WTC11 (cell line): ENCODE measurements around the gene PIM2. TPM values are rescaled to one million over a fixed set of nuclear protein-coding genes. Genes with fewer than 3 reads are reported as not detected.

Experiments used
- ATAC-seq: fragments of 200-7000 bp; cut with Tn5 transposase; 2 replicates; pipeline ENCODE4 v1.10.0; 2021; ENCODE audit warnings: mild to moderate bottlenecking, moderate library complexity
- CTCF ChIA-PET: fragments of 300-600 bp; sonication (Branson Sonifier 250); formaldehyde crosslinking; loops from one replicate; lab custom pipeline; 2021; ENCODE audit warnings: antibody characterized with exemption; lab: Charles Lee
- POLR2A ChIA-PET: fragments of 350-600 bp; sonication (Branson Sonifier 250); formaldehyde crosslinking; loops from one replicate; lab custom pipeline; 2021; ENCODE audit warnings: antibody characterized with exemption; lab: Charles Lee
- DNase-seq: peaks from one replicate; pipeline ENCODE4 v3.0.0; 2021; ENCODE audit warnings: low spot score
- H3K27ac Mint-ChIP-seq: 2 replicates; pipeline ENCODE4 v1.8.0; 2021; ENCODE audit warnings: mixed read lengths
- H3K27me3 Mint-ChIP-seq: 2 replicates; pipeline ENCODE4 v1.8.0; 2021; ENCODE audit warnings: low read depth, mild to moderate bottlenecking, moderate library complexity, mixed read lengths
- H3K36me3 Mint-ChIP-seq: 2 replicates; pipeline ENCODE4 v1.8.0; 2021; ENCODE audit warnings: mixed read lengths
- H3K4me1 Mint-ChIP-seq: 2 replicates; pipeline ENCODE4 v1.8.0; 2022; ENCODE audit warnings: mixed read lengths
- H3K4me3 Mint-ChIP-seq: 2 replicates; pipeline ENCODE4 v1.8.0; 2021; ENCODE audit warnings: mild to moderate bottlenecking, moderate library complexity, mixed read lengths
- H3K9me3 Mint-ChIP-seq: 2 replicates; pipeline ENCODE4 v1.8.0; 2021; ENCODE audit warnings: mixed read lengths
- ARID4B ChIP-seq: sonication (generic); formaldehyde crosslinking; IDR thresholded peaks from 2 replicates; pipeline ENCODE4 v1.8.0; 2023; ENCODE audit warnings: missing genetic modification reagents, mild to moderate bottlenecking, borderline replicate concordance
- ATF1 ChIP-seq: sonication (generic); formaldehyde crosslinking; IDR thresholded peaks from 2 replicates; pipeline ENCODE4 v1.8.1; 2023; ENCODE audit warnings: mild to moderate bottlenecking, moderate library complexity, missing genetic modification reagents
- CREM ChIP-seq: sonication (generic); formaldehyde crosslinking; IDR thresholded peaks from 2 replicates; pipeline ENCODE4 v1.8.1; 2022; ENCODE audit warnings: mild to moderate bottlenecking, missing genetic modification reagents, moderate library complexity
- ELF4 ChIP-seq: sonication (generic); formaldehyde crosslinking; IDR thresholded peaks from 2 replicates; pipeline ENCODE4 v1.8.1; 2022; ENCODE audit warnings: low read depth, mild to moderate bottlenecking, moderate library complexity, missing genetic modification reagents
- ETV6 ChIP-seq: sonication (generic); formaldehyde crosslinking; IDR thresholded peaks from 2 replicates; pipeline ENCODE4 v1.8.1; 2022; ENCODE audit warnings: mild to moderate bottlenecking, missing genetic modification reagents
- FOXP1 ChIP-seq: sonication (generic); formaldehyde crosslinking; IDR thresholded peaks from 2 replicates; pipeline ENCODE4 v1.8.0; 2022; ENCODE audit warnings: missing genetic modification reagents, mild to moderate bottlenecking, moderate library complexity, borderline replicate concordance
- HMGA2 ChIP-seq: fragments of 250-450 bp; sonication (Bioruptor Pico); IDR thresholded peaks from 2 replicates; pipeline ENCODE4 v1.4.0; 2021; ENCODE audit warnings: mild to moderate bottlenecking, moderate library complexity
- MLX ChIP-seq: sonication (generic); formaldehyde crosslinking; IDR thresholded peaks from 2 replicates; pipeline ENCODE4 v1.8.1; 2023; ENCODE audit warnings: mild to moderate bottlenecking, missing genetic modification reagents, moderate library complexity
- MXD4 ChIP-seq: fragments of 250-450 bp; sonication (Bioruptor Pico); IDR thresholded peaks from 2 replicates; pipeline ENCODE4 v1.8.0; 2021; ENCODE audit warnings: mild to moderate bottlenecking, moderate library complexity, borderline replicate concordance
- MYBL2 ChIP-seq: sonication (generic); formaldehyde crosslinking; IDR thresholded peaks from 2 replicates; pipeline ENCODE4 v1.8.1; 2023; ENCODE audit warnings: mild to moderate bottlenecking, moderate library complexity, missing genetic modification reagents
- NR1H2 ChIP-seq: sonication (generic); formaldehyde crosslinking; IDR thresholded peaks from 2 replicates; pipeline ENCODE4 v1.9.0; 2021; ENCODE audit warnings: mild to moderate bottlenecking, moderate library complexity, missing genetic modification reagents
- PRRX2 ChIP-seq: fragments of 250-450 bp; sonication (Bioruptor Pico); IDR thresholded peaks from 2 replicates; pipeline ENCODE4 v1.8.0; 2021; ENCODE audit warnings: mild to moderate bottlenecking
- RORB ChIP-seq: fragments of 250-450 bp; sonication (Bioruptor Pico); IDR thresholded peaks from 2 replicates; pipeline ENCODE4 v1.9.0; 2021; ENCODE audit warnings: mild to moderate bottlenecking
- SMAD4 ChIP-seq: sonication (generic); formaldehyde crosslinking; IDR thresholded peaks from 2 replicates; pipeline ENCODE4 v1.8.0; 2022; ENCODE audit warnings: mild to moderate bottlenecking, missing genetic modification reagents
- SP1 ChIP-seq: sonication (generic); formaldehyde crosslinking; conservative IDR thresholded peaks from 2 replicates; pipeline ENCODE4 v1.8.1; 2022; ENCODE audit warnings: missing genetic modification reagents
- ZNF121 ChIP-seq: sonication (generic); formaldehyde crosslinking; IDR thresholded peaks from 2 replicates; pipeline ENCODE4 v1.8.0; 2023; ENCODE audit warnings: missing genetic modification reagents
- ZNF232 ChIP-seq: sonication (generic); formaldehyde crosslinking; IDR thresholded peaks from 2 replicates; pipeline ENCODE4 v1.8.0; 2022; ENCODE audit warnings: mild to moderate bottlenecking, missing genetic modification reagents
- ZNF263 ChIP-seq: sonication (generic); formaldehyde crosslinking; IDR thresholded peaks from 2 replicates; pipeline ENCODE4 v1.8.1; 2022; ENCODE audit warnings: low read depth, mild to moderate bottlenecking, moderate library complexity, missing genetic modification reagents
- ZNF396 ChIP-seq: fragments of 250-450 bp; sonication (Bioruptor Pico); IDR thresholded peaks from 2 replicates; pipeline ENCODE4 v1.8.0; 2021; ENCODE audit warnings: mild to moderate bottlenecking, moderate library complexity, borderline replicate concordance
- ZNF423 ChIP-seq: fragments of 250-450 bp; sonication (Bioruptor Pico); IDR thresholded peaks from 2 replicates; pipeline ENCODE4 v2.1.2; 2022; ENCODE audit warnings: mild to moderate bottlenecking, moderate library complexity
- ZSCAN18 ChIP-seq: fragments of 250-450 bp; sonication (Bioruptor Pico); IDR thresholded peaks from 2 replicates; pipeline ENCODE4 v2.1.2; 2022; ENCODE audit warnings: mild to moderate bottlenecking, moderate library complexity
- total RNA-seq: library from RNA; stranded (reverse); gene quantifications from 3 replicates; pipeline ENCODE4 v1.2.3, GENCODE V29; 2021
- TF ChIP-seq, protein P1 (sequence below): fragments of 250-450 bp; sonication (Bioruptor Pico); IDR thresholded peaks from 2 replicates; pipeline ENCODE4 v1.9.0; 2021; ENCODE audit warnings: mild to moderate bottlenecking
- TF ChIP-seq, protein P2 (sequence below): fragments of 200-600 bp; IDR thresholded peaks from 2 replicates; pipeline ENCODE4 v1.8.0; 2022; ENCODE audit warnings: antibody characterized with exemption
- TF ChIP-seq, protein P3 (sequence below): sonication (generic); formaldehyde crosslinking; IDR thresholded peaks from 2 replicates; pipeline ENCODE4 v1.8.1; 2023; ENCODE audit warnings: mild to moderate bottlenecking, missing genetic modification reagents

Gene PIM2
- total RNA-seq, 1 experiment from 2014 or later = 146 TPM

DNA sequence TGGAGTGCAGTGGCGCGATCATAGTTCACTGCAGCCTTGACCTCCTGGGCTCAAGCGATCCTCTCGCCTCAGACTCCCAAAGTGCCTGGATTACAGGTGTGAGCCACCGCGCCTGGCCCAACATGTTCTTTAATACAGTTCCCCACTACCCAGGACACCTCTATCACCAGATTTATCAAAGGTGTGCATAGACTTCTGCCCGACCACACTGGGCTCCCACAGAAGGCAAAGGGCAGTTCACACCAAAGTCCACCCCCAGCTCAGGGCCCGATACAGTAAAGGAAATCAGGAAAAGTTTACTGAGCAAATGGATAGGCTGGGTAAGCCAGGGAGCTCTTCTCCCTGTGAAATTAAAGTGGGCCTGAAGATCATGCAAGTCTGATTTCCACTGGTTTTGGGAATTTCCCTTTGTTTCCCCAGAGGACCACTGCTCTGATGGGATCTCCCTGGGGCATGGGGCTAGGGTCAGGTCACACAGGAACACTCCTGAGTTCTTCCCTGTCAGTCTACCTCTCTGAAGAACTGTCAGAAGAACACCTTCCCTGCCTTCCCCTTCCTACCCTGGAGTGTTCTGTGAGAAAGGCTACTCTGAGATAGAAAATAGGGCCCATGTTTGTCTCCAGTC lies 17.7 kb upstream of the PIM2 start:
- Mint-ChIP-seq H3K4me3 (no peak overlapping the region; the same call in 1 of the 2 replicates), H3K27ac (peak overlapping the region; percentile 96), H3K36me3 (peaks cover 25% of the 10 kb centered on the region), H3K9me3 (no peaks in the 10 kb centered on the region; the same call in 1 of the 2 replicates)
- DNase-seq = no peak
- CTCF ChIA-PET = interaction anchor here (0.6 to 2.6 kb wide), 7 partner anchors 9 to 120 kb away, joined by 3 to 21 read pairs (median 4); partner anchors contain the start of gene KCND1
- no peak for TF ChIP-seq ZNF121 (CRISPR knock-in tag)
- no peak for TF ChIP-seq ATF1 (CRISPR knock-in tag)
- TF ChIP-seq MXD4 = no peak
- no peak for TF ChIP-seq MLX (CRISPR knock-in tag)
- no peak for TF ChIP-seq MYBL2 (CRISPR knock-in tag)
- TF ChIP-seq ZSCAN18 (CRISPR knock-in tag) = no peak
- TF ChIP-seq, protein P1, sequence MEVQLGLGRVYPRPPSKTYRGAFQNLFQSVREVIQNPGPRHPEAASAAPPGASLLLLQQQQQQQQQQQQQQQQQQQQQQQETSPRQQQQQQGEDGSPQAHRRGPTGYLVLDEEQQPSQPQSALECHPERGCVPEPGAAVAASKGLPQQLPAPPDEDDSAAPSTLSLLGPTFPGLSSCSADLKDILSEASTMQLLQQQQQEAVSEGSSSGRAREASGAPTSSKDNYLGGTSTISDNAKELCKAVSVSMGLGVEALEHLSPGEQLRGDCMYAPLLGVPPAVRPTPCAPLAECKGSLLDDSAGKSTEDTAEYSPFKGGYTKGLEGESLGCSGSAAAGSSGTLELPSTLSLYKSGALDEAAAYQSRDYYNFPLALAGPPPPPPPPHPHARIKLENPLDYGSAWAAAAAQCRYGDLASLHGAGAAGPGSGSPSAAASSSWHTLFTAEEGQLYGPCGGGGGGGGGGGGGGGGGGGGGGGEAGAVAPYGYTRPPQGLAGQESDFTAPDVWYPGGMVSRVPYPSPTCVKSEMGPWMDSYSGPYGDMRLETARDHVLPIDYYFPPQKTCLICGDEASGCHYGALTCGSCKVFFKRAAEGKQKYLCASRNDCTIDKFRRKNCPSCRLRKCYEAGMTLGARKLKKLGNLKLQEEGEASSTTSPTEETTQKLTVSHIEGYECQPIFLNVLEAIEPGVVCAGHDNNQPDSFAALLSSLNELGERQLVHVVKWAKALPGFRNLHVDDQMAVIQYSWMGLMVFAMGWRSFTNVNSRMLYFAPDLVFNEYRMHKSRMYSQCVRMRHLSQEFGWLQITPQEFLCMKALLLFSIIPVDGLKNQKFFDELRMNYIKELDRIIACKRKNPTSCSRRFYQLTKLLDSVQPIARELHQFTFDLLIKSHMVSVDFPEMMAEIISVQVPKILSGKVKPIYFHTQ (CRISPR knock-in tag) = no peak
- no peak for TF ChIP-seq CREM (CRISPR knock-in tag)
- TF ChIP-seq HMGA2 (CRISPR knock-in tag) = no peak
- TF ChIP-seq, all 79 proteins: peak for 0
- no peak for ATAC-seq
- no peaks in the 10 kb centered on the region for H3K27me3 Mint-ChIP-seq
- H3K4me1 Mint-ChIP-seq = peaks cover 30% of the 10 kb centered on the region
- POLR2A ChIA-PET = interaction anchor here (0.5 to 1.4 kb wide), 4 partner anchors 15 to 135 kb away, joined by 4 to 8 read pairs (median 5); partner anchors contain the start of genes HDAC6 and SLC35A2

- Mint-ChIP-seq H3K4me1 (peaks cover 28% of the 10 kb centered on the region), H3K9me3 (no peaks in the 10 kb centered on the region; the same call in 1 of the 2 replicates), H3K4me3 (no peak overlapping the region), H3K27ac (no peak overlapping the region), H3K36me3 (peaks cover 32% of the 10 kb centered on the region), H3K27me3 (no peaks in the 10 kb centered on the region)
- DNase-seq (no peak), ATAC-seq (no peak)
- POLR2A ChIA-PET = no interaction called here
- CTCF ChIA-PET = no interaction called here
- TF ChIP-seq, protein P2, sequence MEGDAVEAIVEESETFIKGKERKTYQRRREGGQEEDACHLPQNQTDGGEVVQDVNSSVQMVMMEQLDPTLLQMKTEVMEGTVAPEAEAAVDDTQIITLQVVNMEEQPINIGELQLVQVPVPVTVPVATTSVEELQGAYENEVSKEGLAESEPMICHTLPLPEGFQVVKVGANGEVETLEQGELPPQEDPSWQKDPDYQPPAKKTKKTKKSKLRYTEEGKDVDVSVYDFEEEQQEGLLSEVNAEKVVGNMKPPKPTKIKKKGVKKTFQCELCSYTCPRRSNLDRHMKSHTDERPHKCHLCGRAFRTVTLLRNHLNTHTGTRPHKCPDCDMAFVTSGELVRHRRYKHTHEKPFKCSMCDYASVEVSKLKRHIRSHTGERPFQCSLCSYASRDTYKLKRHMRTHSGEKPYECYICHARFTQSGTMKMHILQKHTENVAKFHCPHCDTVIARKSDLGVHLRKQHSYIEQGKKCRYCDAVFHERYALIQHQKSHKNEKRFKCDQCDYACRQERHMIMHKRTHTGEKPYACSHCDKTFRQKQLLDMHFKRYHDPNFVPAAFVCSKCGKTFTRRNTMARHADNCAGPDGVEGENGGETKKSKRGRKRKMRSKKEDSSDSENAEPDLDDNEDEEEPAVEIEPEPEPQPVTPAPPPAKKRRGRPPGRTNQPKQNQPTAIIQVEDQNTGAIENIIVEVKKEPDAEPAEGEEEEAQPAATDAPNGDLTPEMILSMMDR = no peak
- TF ChIP-seq ZNF263 (CRISPR knock-in tag) (no peak), PRRX2 (CRISPR knock-in tag) (no peak), NR1H2 (CRISPR knock-in tag) (no peak), ZNF396 (CRISPR knock-in tag) (no peak), ELF4 (CRISPR knock-in tag) (no peak), SP1 (CRISPR knock-in tag) (no peak), ETV6 (no peak), CREM (CRISPR knock-in tag) (no peak), ZNF423 (no peak), RORB (CRISPR knock-in tag) (no peak), ZNF232 (CRISPR knock-in tag) (no peak), SMAD4 (CRISPR knock-in tag) (no peak), ARID4B (CRISPR knock-in tag) (no peak), FOXP1 (CRISPR knock-in tag) (no peak)
- TF ChIP-seq, protein P3, sequence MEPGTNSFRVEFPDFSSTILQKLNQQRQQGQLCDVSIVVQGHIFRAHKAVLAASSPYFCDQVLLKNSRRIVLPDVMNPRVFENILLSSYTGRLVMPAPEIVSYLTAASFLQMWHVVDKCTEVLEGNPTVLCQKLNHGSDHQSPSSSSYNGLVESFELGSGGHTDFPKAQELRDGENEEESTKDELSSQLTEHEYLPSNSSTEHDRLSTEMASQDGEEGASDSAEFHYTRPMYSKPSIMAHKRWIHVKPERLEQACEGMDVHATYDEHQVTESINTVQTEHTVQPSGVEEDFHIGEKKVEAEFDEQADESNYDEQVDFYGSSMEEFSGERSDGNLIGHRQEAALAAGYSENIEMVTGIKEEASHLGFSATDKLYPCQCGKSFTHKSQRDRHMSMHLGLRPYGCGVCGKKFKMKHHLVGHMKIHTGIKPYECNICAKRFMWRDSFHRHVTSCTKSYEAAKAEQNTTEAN (CRISPR knock-in tag) = no peak
Observed at GRCh38 chrX:48935301-48935670, 16.5 kb upstream of the PIM2 start.
